Measurements from ENCODE around the gene MYH2. TPM values are rescaled to one million over a fixed set of nuclear protein-coding genes. Genes with fewer than 3 reads are reported as not detected.

The MYH2 gene
- polyA plus RNA-seq, 1 experiment = not detected

GRCh38 chr17:10527419-10527818 is 22.0 kb downstream of the MYH2 start:
- POLR2A ChIA-PET = no interaction called here
- DNase-seq (ENCODE audit: low read depth, low spot score) = no peak
- Histone ChIP-seq H3K9me3 (ENCODE audit: control insufficient read depth, insufficient read depth, low read length) (peaks cover 19% of the 10 kb centered on the region), H3K27me3 (ENCODE audit: control insufficient read depth, insufficient read depth, low read length) (no peaks in the 10 kb centered on the region), H3K27ac (ENCODE audit: low read depth, low read length) (no peak overlapping the region), H3K4me3 (ENCODE audit: low read depth, low read length) (no peak overlapping the region)
- no peak for TF ChIP-seq CTCF (IDR thresholded peaks at IDR 0.05; ENCODE audit: low read depth, low read length)
- CTCF ChIA-PET = no interaction called here

DNA sequence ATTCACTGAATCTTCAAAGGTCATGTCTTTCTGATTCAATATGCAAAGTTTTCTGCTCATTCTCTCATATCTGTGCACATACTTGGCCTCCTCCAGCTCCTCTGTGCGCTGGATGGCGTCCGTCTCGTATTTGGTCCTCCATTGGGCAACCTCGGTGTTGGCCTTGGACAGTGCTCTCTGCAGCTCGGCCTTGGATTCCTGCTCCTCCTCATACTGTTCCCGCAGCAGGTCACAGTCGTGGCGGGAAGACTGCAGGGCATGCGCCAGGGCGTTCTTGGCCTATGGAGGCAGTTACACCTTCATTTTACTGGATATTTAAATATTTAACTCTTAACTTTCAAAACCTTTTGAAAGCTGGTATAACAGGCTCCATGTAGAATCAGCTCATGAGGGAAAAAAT is 22.9 kb downstream of the MYH2 start:
- Histone ChIP-seq H3K9me3 (ENCODE audit: control insufficient read depth, insufficient read depth, low read length) (peaks cover 19% of the 10 kb centered on the region), H3K27ac (ENCODE audit: low read depth, low read length) (no peak overlapping the region), H3K27me3 (ENCODE audit: control insufficient read depth, insufficient read depth, low read length) (no peaks in the 10 kb centered on the region), H3K4me3 (ENCODE audit: low read depth, low read length) (no peak overlapping the region)
- no peak for TF ChIP-seq CTCF (IDR thresholded peaks at IDR 0.05; ENCODE audit: low read depth, low read length)
- POLR2A ChIA-PET = no interaction called here
- DNase-seq (ENCODE audit: low read depth, low spot score) = no peak
- CTCF ChIA-PET = no interaction called here

- ChIA-PET POLR2A (no interaction called here), CTCF (no interaction called here)
- H3K9me3 ChIP-seq (ENCODE audit: control insufficient read depth, insufficient read depth, low read length) = peaks cover 19% of the 10 kb centered on the region
- DNase-seq (ENCODE audit: low read depth, low spot score) = no peak
- no peak overlapping the region for H3K27ac ChIP-seq (ENCODE audit: low read depth, low read length)
- no peak overlapping the region for H3K4me3 ChIP-seq (ENCODE audit: low read depth, low read length)
- no peak for TF ChIP-seq CTCF (IDR thresholded peaks at IDR 0.05; ENCODE audit: low read depth, low read length)
- H3K27me3 ChIP-seq (ENCODE audit: control insufficient read depth, insufficient read depth, low read length) = no peaks in the 10 kb centered on the region
Measured at GRCh38 chr17:10523064-10523463, 26.4 kb downstream of the MYH2 start.

GRCh38 chr17:10521949-10522348 is 27.5 kb downstream of the MYH2 start:
- POLR2A ChIA-PET = no interaction called here
- CTCF ChIA-PET = no interaction called here
- no peak for DNase-seq (ENCODE audit: low read depth, low spot score)
- Histone ChIP-seq H3K27me3 (ENCODE audit: control insufficient read depth, insufficient read depth, low read length) (no peaks in the 10 kb centered on the region), H3K27ac (ENCODE audit: low read depth, low read length) (no peak overlapping the region), H3K4me3 (ENCODE audit: low read depth, low read length) (no peak overlapping the region), H3K9me3 (ENCODE audit: control insufficient read depth, insufficient read depth, low read length) (peaks cover 16% of the 10 kb centered on the region)
- no peak for TF ChIP-seq CTCF (IDR thresholded peaks at IDR 0.05; ENCODE audit: low read depth, low read length)

DNA sequence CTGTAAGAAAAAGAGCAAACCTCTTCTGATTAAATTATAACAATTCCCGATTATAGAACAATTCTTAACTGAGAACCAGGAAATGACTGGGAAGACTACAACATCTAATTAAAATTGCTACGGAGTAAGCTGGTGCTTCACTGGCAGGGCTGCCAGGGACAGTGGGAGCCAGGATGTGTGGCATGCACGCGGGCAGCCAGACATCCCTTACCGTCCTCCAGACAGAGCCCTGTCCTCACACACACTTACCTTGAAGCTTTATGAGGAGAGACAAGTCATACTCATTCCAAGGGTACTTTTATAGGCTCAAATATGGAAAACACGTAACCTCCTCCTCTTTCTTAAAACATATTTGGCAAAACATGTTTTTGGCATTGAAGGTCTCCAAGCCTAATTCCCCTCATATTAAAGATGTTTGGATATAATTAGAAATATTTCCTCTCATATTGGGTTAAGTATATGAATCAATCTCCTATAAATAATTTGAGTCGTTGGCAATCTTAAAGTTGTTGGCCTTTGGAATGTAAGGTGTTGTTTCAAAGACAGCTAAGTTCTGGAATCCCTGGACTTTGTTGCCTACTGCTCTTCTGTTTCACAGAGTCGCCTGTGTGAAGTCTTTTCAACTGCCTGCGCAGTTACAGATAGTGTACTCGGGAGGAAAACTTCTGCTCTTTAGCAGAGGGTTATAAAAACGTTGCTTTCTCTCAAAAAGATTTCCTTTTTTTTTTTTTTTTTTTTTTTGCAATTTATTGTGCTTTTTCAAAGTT is 31.0 kb downstream of the MYH2 start, which contains the start of gene MYH1:
MYH1 (minus strand) TSS at position 272 of the 767 bp plus-strand sequence. CDS start 1,900 bp downstream, outside the sequence.
- Histone ChIP-seq H3K4me3 (ENCODE audit: low read depth, low read length) (no peak within 1 kb of the TSS), H3K9me3 (ENCODE audit: control insufficient read depth, insufficient read depth, low read length) (peaks cover 11% of the 10 kb centered on the region; the same call in 1 of the 2 replicates), H3K27me3 (ENCODE audit: control insufficient read depth, insufficient read depth, low read length) (no peaks in the 10 kb centered on the region), H3K27ac (ENCODE audit: low read depth, low read length) (no peak within 1 kb of the TSS)
- no peak for DNase-seq (ENCODE audit: low read depth, low spot score)
- CTCF ChIA-PET = no interaction called here
- POLR2A ChIA-PET = no interaction called here
- no peak for TF ChIP-seq CTCF (IDR thresholded peaks at IDR 0.05; ENCODE audit: low read depth, low read length)
